Epithelial cell of prostate (primary cell): Measurements from ENCODE around the gene SERPINB6.
"Not testable (repeated sequence)": the region's sequence is repeated elsewhere in the genome, so short reads cannot be mapped to it uniquely, and the experiment has no call there.

ENCODE experiments used
- DNase-seq: peaks from one replicate; pipeline ENCODE4 v3.0.0-alpha.2; 2011; ENCODE audit warnings: low read depth, low spot score
- H3K27ac ChIP-seq: fragments of 450-650 bp; 2 replicates; pipeline ENCODE4 v1.5.1; 2017; ENCODE audit warnings: mild to moderate bottlenecking

Gene SERPINB6

GRCh38 chr6:2971420-2972218 is at the start of gene SERPINB6:
TSS of gene SERPINB6 (minus strand) at chr6:2971567. CDS start at chr6:2959332, 12,235 bp downstream.
- no peak for DNase-seq

GRCh38 chr6:3019749-3020320 is 48.5 kb upstream of the SERPINB6 start:
- DNase-seq = no peak
- H3K27ac ChIP-seq = no peak overlapping the region

More at GRCh38 chr6:2971420-2972218, at the start of gene SERPINB6:
- peak within 1 kb of the TSS; percentile 85 for H3K27ac ChIP-seq

GRCh38 chr6:3019065-3019464 is 47.7 kb upstream of the SERPINB6 start:
- DNase-seq = no peak
- H3K27ac ChIP-seq = no peak overlapping the region

- no peak for DNase-seq
- no peak overlapping the region for H3K27ac ChIP-seq
Measured at GRCh38 chr6:3017304-3017703, 45.9 kb upstream of the SERPINB6 start.

- H3K27ac ChIP-seq = no peak overlapping the region
- no peak for DNase-seq
Measured at GRCh38 chr6:3016473-3017280, 45.3 kb upstream of the SERPINB6 start.

- no peak overlapping the region for H3K27ac ChIP-seq
- DNase-seq = no peak
Measured at GRCh38 chr6:3015144-3015543, 43.8 kb upstream of the SERPINB6 start.

- no peak overlapping the region for H3K27ac ChIP-seq
Measured at GRCh38 chr6:3014675-3015066, 43.3 kb upstream of the SERPINB6 start.

GRCh38 chr6:3013901-3014674 is 42.7 kb upstream of the SERPINB6 start:
- DNase-seq = no peak
- H3K27ac ChIP-seq = peak overlapping the region; percentile 26

More at GRCh38 chr6:3014675-3015066, 43.3 kb upstream of the SERPINB6 start:
- DNase-seq = no peak

- peak overlapping the region; percentile 26 for H3K27ac ChIP-seq
- peak; percentile 50 for DNase-seq
Measured at GRCh38 chr6:3013486-3013885, 42.1 kb upstream of the SERPINB6 start.

- no peak overlapping the region for H3K27ac ChIP-seq
- no peak for DNase-seq
Measured at GRCh38 chr6:3011592-3011991, 40.2 kb upstream of the SERPINB6 start.

- no peak overlapping the region for H3K27ac ChIP-seq
- DNase-seq = no peak
Measured at GRCh38 chr6:3011158-3011557, 39.8 kb upstream of the SERPINB6 start.

GRCh38 chr6:3009930-3010329 is 38.6 kb upstream of the SERPINB6 start:
- no peak for DNase-seq
- no peak overlapping the region for H3K27ac ChIP-seq

GRCh38 chr6:3008712-3009265 is 37.4 kb upstream of the SERPINB6 start:
- not testable (repeated sequence) for H3K27ac ChIP-seq, DNase-seq

- no peak for DNase-seq
- no peak overlapping the region for H3K27ac ChIP-seq
Measured at GRCh38 chr6:3007571-3007970, 36.2 kb upstream of the SERPINB6 start.

GRCh38 chr6:3006476-3006875 is 35.1 kb upstream of the SERPINB6 start:
- no peak for DNase-seq
- H3K27ac ChIP-seq = no peak overlapping the region

- no peak overlapping the region for H3K27ac ChIP-seq
- DNase-seq = no peak
Measured at GRCh38 chr6:3005874-3006273, 34.5 kb upstream of the SERPINB6 start.

- no peak for DNase-seq
- no peak overlapping the region for H3K27ac ChIP-seq
Measured at GRCh38 chr6:3005077-3005476, 33.7 kb upstream of the SERPINB6 start.

- not testable (repeated sequence) for H3K27ac ChIP-seq, DNase-seq
Measured at GRCh38 chr6:3003226-3003625, 31.9 kb upstream of the SERPINB6 start.

GRCh38 chr6:3001773-3002293 is 30.5 kb upstream of the SERPINB6 start:
- H3K27ac ChIP-seq = peak overlapping the region; percentile 6
- DNase-seq = no peak
